SK-N-SH treated with all-trans-retinoic acid at 6 μM for 48 hours (cell line): ENCODE data around the gene DAB2IP.

Experiments used
- ARNTL ChIP-seq: fragments of 450-650 bp; formaldehyde crosslinking; IDR thresholded peaks from 2 replicates; pipeline ENCODE4 v1.5.0; 2020; ENCODE audit warnings: low read depth, mild to moderate bottlenecking, moderate library complexity, borderline replicate concordance
- PATZ1 ChIP-seq: fragments of 250-450 bp; sonication (Bioruptor Pico); IDR thresholded peaks from 2 replicates; pipeline ENCODE4 v1.8.0; 2020; ENCODE audit warnings: mild to moderate bottlenecking, moderate library complexity, borderline replicate concordance
- ZNF70 ChIP-seq: fragments of 450-650 bp; formaldehyde crosslinking; IDR thresholded peaks from 2 replicates; pipeline ENCODE4 v1.5.0; 2020; ENCODE audit warnings: mild to moderate bottlenecking, moderate library complexity

- TF ChIP-seq ARNTL = no peak
- no peak for TF ChIP-seq ZNF70 (CRISPR knock-in tag)
- TF ChIP-seq PATZ1 (CRISPR knock-in tag) = no peak
Observed at GRCh38 chr9:121656941-121657470, 5.6 kb downstream of the DAB2IP start.
